Activated gamma-delta T cell treated with Interleukin-2 at 50 U/mL for 16 hours (primary cell): ENCODE measurements around the gene RCCD1.
"Not testable (repeated sequence)": the region's sequence is repeated elsewhere in the genome, so short reads cannot be mapped to it uniquely, and the experiment has no call there.

Experiments
- DNase-seq: peaks from one replicate; pipeline ENCODE4 v3.0.0-alpha.2; 2020

RCCD1 gene

GRCh38 chr15:90918835-90919234, 35.8 kb upstream of the RCCD1 start:
- DNase-seq: no peak

- no peak for DNase-seq
These were observed 32.8 kb upstream of the RCCD1 start for GRCh38 chr15:90921887-90922286.

GRCh38 chr15:90922712-90923322, 31.9 kb upstream of the RCCD1 start:
- DNase-seq: not testable (repeated sequence)

- no peak for DNase-seq
These were observed 30.3 kb upstream of the RCCD1 start for GRCh38 chr15:90924375-90924774.

GRCh38 chr15:90926766-90927165, 27.9 kb upstream of the RCCD1 start:
- not testable (repeated sequence) for DNase-seq

GRCh38 chr15:90928106-90928505, 26.6 kb upstream of the RCCD1 start:
- DNase-seq: not testable (repeated sequence)

GRCh38 chr15:90929246-90930019, 25.3 kb upstream of the RCCD1 start:
- DNase-seq: no peak

GRCh38 chr15:90930861-90931574, 23.7 kb upstream of the RCCD1 start:
- no peak for DNase-seq

GRCh38 chr15:90931575-90931827, 23.2 kb upstream of the RCCD1 start:
- no peak for DNase-seq

GRCh38 chr15:90931828-90932659, 22.6 kb upstream of the RCCD1 start, which contains the start of gene HDDC3:
TSS of gene HDDC3 (minus strand) at chr15:90932549. CDS start at chr15:90932540, 9 bp downstream.
- peak; percentile 90 for DNase-seq

- DNase-seq: no peak
These were observed 22.1 kb upstream of the RCCD1 start for GRCh38 chr15:90932660-90932991.

- DNase-seq: no peak
These were observed 21.4 kb upstream of the RCCD1 start for GRCh38 chr15:90933301-90933700.

GRCh38 chr15:90934256-90934948, 20.3 kb upstream of the RCCD1 start:
- DNase-seq: peak; percentile 85

- peak; percentile 96 for DNase-seq
These were observed 19.5 kb upstream of the RCCD1 start, which contains the start of gene UNC45A for GRCh38 chr15:90934949-90935751. TSS of gene UNC45A (plus strand) at chr15:90935285. CDS start at chr15:90935325, 40 bp downstream.

- no peak for DNase-seq
These were observed 17.9 kb upstream of the RCCD1 start for GRCh38 chr15:90936823-90937222.

- no peak for DNase-seq
These were observed 16.4 kb upstream of the RCCD1 start for GRCh38 chr15:90938261-90938660.

GRCh38 chr15:90939756-90940155, 14.9 kb upstream of the RCCD1 start:
- DNase-seq: no peak

GRCh38 chr15:90941038-90941437, 13.6 kb upstream of the RCCD1 start:
- no peak for DNase-seq

GRCh38 chr15:90942354-90943120, 12.1 kb upstream of the RCCD1 start:
- DNase-seq: no peak

GRCh38 chr15:90945091-90945490, 9.6 kb upstream of the RCCD1 start:
- no peak for DNase-seq

- no peak for DNase-seq
These were observed 8.1 kb upstream of the RCCD1 start for GRCh38 chr15:90946538-90946937.
